Epithelial cell of esophagus (primary cell): Measurements from ENCODE around the gene KIZ.
A peak's percentile ranks its signal among the peaks of the same experiment; 100 is the strongest.

ENCODE experiments used
- DNase-seq: peaks from one replicate; pipeline ENCODE4 v3.0.0; 2010; ENCODE audit warnings: low read depth
- H3K4me3 ChIP-seq: 2 replicates; pipeline ENCODE4 v1.5.1; 2011; ENCODE audit warnings: mild to moderate bottlenecking, low read length, control low read depth
- CTCF ChIP-seq: IDR thresholded peaks from 2 replicates; pipeline ENCODE4 v1.5.1; 2011; ENCODE audit warnings: low read depth, mild to moderate bottlenecking, low read length, control low read depth, inconsistent platforms; ENCODE audit not compliant: insufficient read depth; ENCODE audit errors: missing control alignments

The KIZ gene

GRCh38 chr20:21234324-21234723 is 108.4 kb downstream of the KIZ start:
- no peak for DNase-seq

GRCh38 chr20:21234806-21235483 is 109.1 kb downstream of the KIZ start:
- TF ChIP-seq CTCF, result no peak
- no peak overlapping the region for H3K4me3 ChIP-seq
- DNase-seq, result no peak

More at GRCh38 chr20:21234324-21234723, 108.4 kb downstream of the KIZ start:
- no peak for TF ChIP-seq CTCF
- no peak overlapping the region for H3K4me3 ChIP-seq

- DNase-seq, result peak; percentile 73
- H3K4me3 ChIP-seq, result no peak overlapping the region
- TF ChIP-seq CTCF, result peak; percentile 95
These were observed 109.9 kb downstream of the KIZ start for GRCh38 chr20:21235484-21236445.

- DNase-seq, result peak; percentile 79
- H3K4me3 ChIP-seq, result no peak overlapping the region
- no peak for TF ChIP-seq CTCF
These were observed 112.3 kb downstream of the KIZ start for GRCh38 chr20:21237956-21238799.

GRCh38 chr20:21238818-21239536 is 113.1 kb downstream of the KIZ start:
- H3K4me3 ChIP-seq, result no peak overlapping the region
- no peak for DNase-seq
- TF ChIP-seq CTCF, result no peak

GRCh38 chr20:21240394-21240793 is 114.5 kb downstream of the KIZ start:
- no peak for DNase-seq
- no peak for TF ChIP-seq CTCF
- H3K4me3 ChIP-seq, result no peak overlapping the region
